GM12891 (cell line): ENCODE data around the gene C19orf67. TPM values are rescaled to one million over a fixed set of nuclear protein-coding genes. Genes with fewer than 3 reads are reported as not detected.
A peak's percentile ranks its signal among the peaks of the same experiment; 100 is the strongest.

Experiments
- DNase-seq: peaks from one replicate; pipeline ENCODE4 v3.0.0; 2011; ENCODE audit warnings: low spot score; ENCODE audit not compliant: insufficient read length
- FAIRE-seq: peaks from 2 replicates; lab custom pipeline; 2011; peaks lifted over from hg19 to GRCh38; lab: Jason Lieb, UNC
- PAX5 ChIP-seq: IDR thresholded peaks from 2 replicates; pipeline ENCODE4 v1.6.1; 2011; ENCODE audit warnings: low read length, moderate library complexity, mild to moderate bottlenecking; ENCODE audit not compliant: insufficient read depth, severe bottlenecking
- POLR2A ChIP-seq: IDR thresholded peaks from 2 replicates; pipeline ENCODE4 v1.6.1; 2011; ENCODE audit warnings: low read depth, low read length, control low read depth
- POLR2AphosphoS5 ChIP-seq: IDR thresholded peaks from 2 replicates; pipeline ENCODE4 v1.6.1; 2011; ENCODE audit warnings: low read depth, low read length, control low read depth
- POU2F2 ChIP-seq: IDR thresholded peaks from 2 replicates; pipeline ENCODE4 v1.6.1; 2011; ENCODE audit warnings: low read depth, mild to moderate bottlenecking, control low read depth, low read length, moderate library complexity
- SPI1 ChIP-seq: IDR thresholded peaks from 2 replicates; pipeline ENCODE4 v1.6.1; 2011; ENCODE audit warnings: low read depth, low read length, control low read depth
- TAF1 ChIP-seq: IDR thresholded peaks from 2 replicates; pipeline ENCODE4 v1.6.1; 2011; ENCODE audit warnings: low read depth, low read length, control low read depth
- polyA plus RNA-seq: library from polyadenylated mRNA; unstranded; fragments of >200 nt; gene quantifications from one replicate; pipeline ENCODE4 v1.2.1, GENCODE V29; 2012; ENCODE audit warnings: low read depth, missing spikeins, inconsistent platforms; ENCODE audit not compliant: missing spikeins

C19orf67 gene
- polyA plus RNA-seq = 0.06 TPM

DNA sequence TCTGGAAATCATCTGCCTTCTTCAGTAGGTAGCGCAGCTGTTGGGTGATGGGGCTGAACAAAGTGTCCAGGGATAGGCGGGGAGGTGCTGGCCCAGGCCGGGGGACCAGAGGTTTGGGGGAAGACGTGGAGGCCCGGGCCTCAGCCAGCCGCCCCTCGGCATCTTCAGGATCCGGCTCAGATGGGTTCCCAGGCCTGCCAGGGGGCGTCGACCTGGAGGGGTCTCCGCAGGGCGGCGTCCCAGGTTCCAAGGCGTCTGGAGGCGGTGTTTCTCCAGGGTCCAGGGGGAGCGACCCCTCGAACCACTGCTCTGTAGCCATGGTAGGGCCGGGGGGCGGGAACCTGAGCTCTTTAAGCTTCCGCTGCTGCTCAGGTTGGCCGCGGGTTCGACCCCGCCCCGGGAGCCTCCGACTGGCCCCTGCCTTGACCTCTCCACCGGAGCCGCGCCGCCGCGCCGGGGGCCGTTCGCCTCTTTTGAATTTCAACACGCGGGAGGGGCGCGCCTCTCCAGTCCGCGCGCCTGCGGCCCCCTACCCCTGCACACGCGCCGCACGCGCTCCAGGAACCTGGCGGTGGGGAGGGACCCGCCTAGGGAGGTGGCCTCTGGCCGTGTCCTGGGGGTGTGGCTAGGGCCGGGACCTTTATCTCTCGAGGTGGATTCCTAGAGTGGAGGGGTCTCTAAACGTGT, at the start of gene C19orf67:
C19orf67 (minus strand) TSS at position 475 of the 687 bp plus-strand sequence; CDS start at position 319, 156 bp downstream.
- DNase-seq = no peak
- no peak for FAIRE-seq
- TF ChIP-seq SPI1 (no peak), TAF1 (no peak), POLR2A (no peak)

DNA sequence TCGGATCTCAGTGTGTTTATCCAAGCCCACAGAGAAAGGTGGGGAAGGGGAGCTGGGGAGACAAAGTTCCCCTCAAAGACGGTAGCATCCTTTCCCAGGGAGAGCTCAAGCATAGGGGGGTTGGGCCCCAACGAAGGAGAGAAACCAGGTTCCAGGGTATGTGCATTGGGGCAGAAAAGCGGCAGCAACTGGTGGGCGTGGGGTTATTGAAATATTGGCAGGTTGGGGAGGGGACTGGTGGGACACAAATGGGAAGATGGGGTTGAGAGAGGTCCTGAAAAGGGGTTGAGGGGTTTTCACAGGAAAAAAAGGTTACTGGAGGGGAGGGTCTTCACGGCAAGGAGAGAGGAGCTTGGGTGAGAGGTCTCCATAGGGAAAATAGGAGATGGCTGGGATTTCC, 49.8 kb upstream of the C19orf67 start:
- no peak for TF ChIP-seq POLR2A
- TF ChIP-seq POLR2AphosphoS5 = no peak
- no peak for TF ChIP-seq TAF1
- TF ChIP-seq PAX5 = no peak
- TF ChIP-seq SPI1 = no peak
- no peak for TF ChIP-seq POU2F2
- DNase-seq = no peak
- FAIRE-seq = no peak

DNA sequence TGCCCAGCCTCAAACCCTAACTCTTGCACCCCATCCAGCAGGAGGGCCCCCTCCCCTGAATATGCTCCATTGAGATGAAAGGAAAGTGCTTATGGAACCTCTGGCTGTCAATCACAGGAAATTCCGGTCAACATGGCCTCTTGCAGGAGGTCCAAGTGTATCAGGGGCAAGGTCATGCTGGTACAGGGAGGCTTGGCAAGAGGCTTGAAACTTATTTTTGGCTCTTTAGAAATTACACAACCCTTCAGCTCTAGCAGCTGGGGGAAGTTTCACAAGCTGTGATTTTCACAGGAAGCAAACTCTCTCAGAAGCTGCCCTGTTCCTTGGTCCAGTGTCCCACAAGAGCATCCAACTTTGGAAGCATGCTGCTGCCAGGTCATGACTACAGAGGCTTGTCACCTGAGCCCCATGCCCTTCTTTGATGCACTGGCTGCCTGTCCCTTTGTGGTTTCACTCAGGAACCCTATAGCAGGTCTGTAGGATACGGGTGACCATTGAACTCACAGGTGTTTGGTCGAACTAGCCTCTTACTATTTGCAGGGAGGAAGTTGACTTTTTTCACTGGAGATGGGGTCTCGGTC, 42.4 kb upstream of the C19orf67 start:
- no peak for FAIRE-seq
- DNase-seq = no peak
- TF ChIP-seq POU2F2 = no peak
- TF ChIP-seq POLR2A = no peak
- TF ChIP-seq PAX5 = no peak
- no peak for TF ChIP-seq TAF1
- no peak for TF ChIP-seq POLR2AphosphoS5
- peak; percentile 39 for TF ChIP-seq SPI1

DNA sequence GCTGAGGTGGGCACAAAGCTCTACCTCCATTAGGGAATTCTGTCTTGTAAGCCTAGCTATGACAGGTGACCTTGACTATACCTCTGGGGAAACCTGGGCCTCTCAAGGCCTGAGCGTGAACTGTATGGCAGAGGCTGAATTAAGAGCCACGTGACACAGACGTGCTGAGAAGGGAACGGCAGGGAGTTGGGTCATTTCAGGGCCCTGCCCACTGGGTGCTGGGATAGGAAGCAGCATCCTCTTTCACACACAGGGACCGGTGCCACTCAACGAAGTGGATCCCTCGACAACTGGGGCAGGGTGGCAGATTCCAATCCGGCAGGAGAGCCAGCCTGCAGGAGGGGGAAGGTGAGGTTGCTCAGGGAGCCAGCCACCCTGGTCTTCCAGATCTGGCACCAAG, 41.6 kb upstream of the C19orf67 start:
- no peak for TF ChIP-seq SPI1
- TF ChIP-seq POLR2AphosphoS5 = no peak
- TF ChIP-seq TAF1 = no peak
- no peak for TF ChIP-seq POLR2A
- no peak for TF ChIP-seq PAX5
- no peak for TF ChIP-seq POU2F2
- no peak for FAIRE-seq
- no peak for DNase-seq

DNA sequence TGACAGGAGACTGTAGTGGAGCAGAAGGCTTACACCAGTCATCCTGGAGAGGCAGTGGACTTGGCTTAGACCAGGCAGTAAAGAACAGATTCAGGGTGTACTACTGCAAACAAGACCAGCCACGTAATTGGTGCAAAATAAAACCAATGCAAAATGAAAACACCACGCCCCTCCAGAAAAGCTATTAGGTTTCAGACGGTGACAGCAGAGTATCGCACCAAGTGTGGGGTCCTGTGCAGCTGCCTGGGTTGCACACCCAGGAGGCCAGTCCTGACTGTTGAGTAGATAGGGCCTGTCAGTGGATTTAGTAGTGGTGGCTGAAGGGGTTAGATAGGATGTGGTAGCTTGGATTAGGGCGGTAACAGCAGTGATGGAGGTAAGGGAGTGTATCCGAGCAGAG, 37.3 kb upstream of the C19orf67 start:
- DNase-seq (no peak), FAIRE-seq (no peak)
- TF ChIP-seq POU2F2 (no peak), PAX5 (no peak), POLR2AphosphoS5 (no peak), TAF1 (no peak)

DNA sequence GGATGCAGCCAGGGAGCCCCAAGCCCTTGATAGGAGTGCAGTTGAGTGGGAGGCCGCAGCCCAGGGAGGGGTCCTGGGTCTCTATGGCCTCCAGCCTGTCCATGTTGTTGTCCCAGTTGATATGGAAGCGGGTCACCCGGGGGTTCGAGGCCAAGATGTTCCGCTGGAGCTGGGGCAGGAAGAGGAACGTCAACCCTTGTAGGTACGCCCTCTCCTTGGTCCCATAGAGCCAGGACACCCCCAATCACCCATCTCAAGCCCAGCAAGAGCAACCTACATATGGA, 34.9 kb upstream of the C19orf67 start:
- FAIRE-seq (no peak), DNase-seq (no peak)
- TF ChIP-seq POLR2A (no peak), TAF1 (no peak), POLR2AphosphoS5 (no peak), POU2F2 (no peak), PAX5 (no peak)

DNA sequence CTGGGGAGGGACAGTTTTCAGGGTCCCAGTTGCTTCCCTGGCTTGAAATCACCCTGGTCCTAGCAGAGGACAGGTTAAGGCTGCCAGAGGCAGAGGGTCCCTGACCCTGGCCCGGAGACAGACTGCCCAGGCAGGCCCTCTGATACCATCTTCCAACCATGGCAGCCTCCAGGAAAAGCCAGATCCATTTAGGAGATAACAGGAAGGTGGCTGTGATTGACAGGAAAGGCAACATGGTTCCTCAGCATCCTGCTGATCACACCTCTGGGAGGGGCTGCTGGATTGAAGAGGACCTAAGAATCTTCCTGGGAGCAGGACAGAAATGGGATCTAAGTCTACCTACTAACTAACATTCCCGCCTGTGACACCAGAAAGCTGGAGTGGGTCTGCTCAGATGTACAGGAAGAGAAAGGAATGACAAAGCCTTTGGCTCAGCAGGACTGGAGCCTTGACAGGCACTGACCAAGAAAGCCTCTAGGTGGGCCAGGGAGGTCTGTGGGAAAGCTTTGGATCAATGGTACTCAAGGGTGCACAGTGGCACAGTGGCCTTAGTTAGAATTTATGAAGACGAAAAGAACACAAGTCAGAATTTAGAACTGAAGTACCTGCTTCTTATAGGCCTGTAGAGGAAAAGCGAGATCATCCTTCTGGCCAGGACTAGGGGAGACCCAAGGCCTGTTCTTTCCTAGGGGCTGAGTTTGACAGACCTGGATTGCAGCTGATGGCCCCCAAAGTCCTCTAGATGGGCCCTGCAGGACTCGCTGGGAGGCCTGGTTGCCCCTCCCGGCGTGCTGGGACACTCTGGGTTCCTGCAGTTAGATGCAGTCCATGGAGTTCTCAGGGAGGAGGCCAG, 34.3 kb upstream of the C19orf67 start:
- no peak for DNase-seq
- FAIRE-seq = no peak
- TF ChIP-seq POU2F2 (no peak), POLR2AphosphoS5 (no peak), POLR2A (0 out of 2 replicates have a peak, but pooled peaks have one; percentile 4), SPI1 (no peak), PAX5 (no peak)

DNA sequence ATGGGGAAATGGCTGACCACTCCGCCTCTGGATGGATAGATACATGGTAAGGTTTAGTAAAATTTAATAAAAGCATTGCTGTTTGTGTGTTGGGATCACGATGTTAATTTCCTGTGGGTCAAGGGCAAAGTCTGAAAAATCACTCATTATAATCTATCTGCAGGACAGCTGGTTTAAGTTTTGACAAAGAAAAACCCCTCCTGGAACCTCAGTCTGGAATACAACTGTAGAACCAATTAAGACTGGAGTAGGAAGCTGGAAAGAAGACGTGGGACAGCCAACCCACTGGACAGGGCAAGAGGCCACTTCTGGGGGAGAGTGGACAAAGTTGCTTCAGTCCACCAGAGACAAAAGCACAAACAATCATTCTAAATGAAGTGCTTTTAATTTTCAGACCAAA, 33.6 kb upstream of the C19orf67 start:
- DNase-seq = no peak
- TF ChIP-seq PAX5 = no peak
- TF ChIP-seq POLR2A = no peak
- TF ChIP-seq POLR2AphosphoS5 = no peak
- no peak for TF ChIP-seq POU2F2
- TF ChIP-seq SPI1 = no peak
- no peak for TF ChIP-seq TAF1
- no peak for FAIRE-seq

DNA sequence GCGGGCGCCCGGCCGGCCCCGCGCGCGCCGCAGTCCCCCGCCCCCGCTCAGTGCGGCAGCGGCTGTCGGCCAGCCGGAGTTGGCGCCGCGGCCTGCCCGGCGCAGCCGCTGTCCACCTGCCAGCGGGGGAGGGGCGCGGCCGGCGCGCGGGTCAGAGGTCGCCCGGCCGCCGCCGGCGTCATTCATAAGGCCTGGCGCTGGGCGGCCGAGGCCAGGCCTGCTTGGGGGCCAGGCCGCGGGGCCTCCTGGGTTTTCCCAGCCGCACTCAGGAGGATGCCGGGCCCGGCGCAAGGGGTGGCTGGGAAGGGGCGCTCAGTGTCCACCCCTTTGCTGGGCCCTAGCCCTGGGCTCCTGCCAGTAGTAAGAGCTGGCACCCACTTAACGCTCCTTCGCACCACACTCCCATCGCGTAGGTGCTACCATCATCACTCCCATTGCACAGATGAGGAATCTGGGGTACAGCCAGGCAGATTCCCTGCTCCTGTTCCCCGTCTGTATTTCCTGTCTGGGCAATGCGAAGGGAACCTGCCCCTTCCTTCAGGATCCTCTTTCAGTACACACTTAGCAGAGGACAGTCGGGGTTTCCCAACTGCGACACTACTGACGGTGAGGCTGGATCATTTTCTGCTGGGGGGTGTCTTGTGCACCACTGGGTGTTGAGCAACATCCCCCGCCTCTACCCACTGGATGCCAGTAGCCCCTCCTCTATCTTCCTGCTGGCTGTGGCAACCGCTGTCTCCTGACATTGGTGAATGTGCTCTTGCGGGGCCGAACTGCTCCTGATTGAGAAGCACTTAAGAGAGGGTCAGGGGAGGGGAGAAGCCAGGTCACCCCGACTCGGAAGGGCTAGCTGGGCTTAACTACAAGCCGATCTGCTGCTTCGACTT, 32.8 kb upstream of the C19orf67 start:
- no peak for TF ChIP-seq POLR2AphosphoS5
- no peak for TF ChIP-seq TAF1
- no peak for TF ChIP-seq PAX5
- TF ChIP-seq POU2F2 = no peak
- TF ChIP-seq SPI1 = no peak
- no peak for TF ChIP-seq POLR2A
- no peak for DNase-seq
- peak; percentile 80 for FAIRE-seq
